ENCODE data around the gene AMMECR1.
"Not testable (repeated sequence)": the region's sequence is repeated elsewhere in the genome, so short reads cannot be mapped to it uniquely, and the experiment has no call there.

Gene AMMECR1

DNA sequence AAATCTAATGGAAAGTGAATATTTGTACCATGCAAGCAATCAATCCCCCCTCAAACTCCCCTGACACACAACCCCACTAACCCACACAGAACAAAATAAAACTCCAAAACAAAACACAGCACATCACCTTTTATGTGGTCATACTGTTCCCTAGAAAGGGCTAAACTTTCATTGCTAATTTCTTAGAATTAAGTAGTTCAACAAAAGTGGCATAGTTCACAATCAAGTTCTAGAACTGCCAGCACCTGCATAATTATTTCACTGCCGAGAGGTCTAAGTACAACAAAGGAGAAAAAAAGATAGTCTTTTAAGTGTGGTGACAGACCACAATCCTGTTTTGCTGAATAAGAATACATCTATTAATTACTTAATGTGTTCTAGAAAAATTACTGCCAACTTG is 58.8 kb downstream of the AMMECR1 start:
- no peak overlapping the region for H3K27ac ChIP-seq (ENCODE audit: low read depth, low read length)
- H3K36me3 ChIP-seq (ENCODE audit: control insufficient read depth, insufficient read depth, low read length): no peaks in the 10 kb centered on the region
- H3K9me3 ChIP-seq (ENCODE audit: control insufficient read depth, insufficient read depth, low read depth, low read length): no peaks in the 10 kb centered on the region
- no peaks in the 10 kb centered on the region for H3K27me3 ChIP-seq (ENCODE audit: control insufficient read depth, insufficient read depth, low read length)
- H3K4me3 ChIP-seq (ENCODE audit: low read depth, low read length): no peak overlapping the region
- peaks cover 23% of the 10 kb centered on the region for H3K4me1 ChIP-seq (ENCODE audit: control insufficient read depth, insufficient read depth, low read length)
- H3K9ac ChIP-seq (ENCODE audit: low read length): no peak overlapping the region

DNA sequence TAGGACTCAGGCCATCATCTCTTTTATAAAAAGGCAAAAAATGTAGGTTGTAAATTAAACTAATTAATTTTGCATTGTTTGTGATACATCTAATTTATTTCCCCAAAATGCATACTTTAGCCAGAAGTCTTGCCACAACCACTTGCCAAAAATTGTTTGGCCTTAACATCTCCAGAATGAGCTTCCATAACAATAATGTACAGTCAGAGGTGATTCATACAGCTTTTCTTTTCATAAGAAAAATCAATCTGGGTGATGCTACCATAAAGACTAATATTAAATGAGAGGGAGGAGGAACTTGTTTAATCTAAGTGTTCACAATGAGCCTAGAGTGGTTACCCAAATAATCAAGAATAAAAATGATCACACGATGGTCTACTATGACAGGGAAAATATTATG is 59.3 kb downstream of the AMMECR1 start:
- Histone ChIP-seq H3K9me3 (ENCODE audit: control insufficient read depth, insufficient read depth, low read depth, low read length) (no peaks in the 10 kb centered on the region), H3K4me1 (ENCODE audit: control insufficient read depth, insufficient read depth, low read length) (peaks cover 26% of the 10 kb centered on the region), H3K9ac (ENCODE audit: low read length) (no peak overlapping the region), H3K4me3 (ENCODE audit: low read depth, low read length) (no peak overlapping the region), H3K27me3 (ENCODE audit: control insufficient read depth, insufficient read depth, low read length) (no peaks in the 10 kb centered on the region), H3K36me3 (ENCODE audit: control insufficient read depth, insufficient read depth, low read length) (no peaks in the 10 kb centered on the region), H3K27ac (ENCODE audit: low read depth, low read length) (no peak overlapping the region)

DNA sequence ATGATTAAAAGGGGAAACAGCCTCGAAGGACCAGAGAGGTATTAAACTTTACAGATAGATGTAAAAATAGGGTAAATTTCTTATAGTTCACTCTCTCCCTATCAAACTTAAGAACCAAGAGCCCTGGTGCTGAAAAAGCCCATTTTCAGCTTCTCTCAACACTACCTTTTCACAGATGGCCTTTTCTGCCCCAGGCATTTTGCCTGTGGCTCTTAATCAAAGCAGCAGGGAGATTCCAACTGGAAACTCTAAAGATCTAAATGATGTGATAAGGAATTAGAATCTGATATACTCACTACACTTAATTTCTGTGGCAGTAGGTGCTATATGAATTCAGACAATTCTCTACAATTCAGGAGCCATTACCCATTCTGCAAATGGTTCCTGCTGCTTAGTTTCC is 60.0 kb downstream of the AMMECR1 start:
- no peak overlapping the region for H3K9ac ChIP-seq (ENCODE audit: low read length)
- peaks cover 26% of the 10 kb centered on the region for H3K4me1 ChIP-seq (ENCODE audit: control insufficient read depth, insufficient read depth, low read length)
- 0 out of 2 replicates have a peak overlapping the region, but pooled peaks have one; percentile 0 for H3K27ac ChIP-seq (ENCODE audit: low read depth, low read length)
- no peaks in the 10 kb centered on the region; the same call in 1 of the 2 replicates for H3K27me3 ChIP-seq (ENCODE audit: control insufficient read depth, insufficient read depth, low read length)
- H3K9me3 ChIP-seq (ENCODE audit: control insufficient read depth, insufficient read depth, low read depth, low read length): no peaks in the 10 kb centered on the region
- H3K36me3 ChIP-seq (ENCODE audit: control insufficient read depth, insufficient read depth, low read length): no peaks in the 10 kb centered on the region
- no peak overlapping the region for H3K4me3 ChIP-seq (ENCODE audit: low read depth, low read length)

DNA sequence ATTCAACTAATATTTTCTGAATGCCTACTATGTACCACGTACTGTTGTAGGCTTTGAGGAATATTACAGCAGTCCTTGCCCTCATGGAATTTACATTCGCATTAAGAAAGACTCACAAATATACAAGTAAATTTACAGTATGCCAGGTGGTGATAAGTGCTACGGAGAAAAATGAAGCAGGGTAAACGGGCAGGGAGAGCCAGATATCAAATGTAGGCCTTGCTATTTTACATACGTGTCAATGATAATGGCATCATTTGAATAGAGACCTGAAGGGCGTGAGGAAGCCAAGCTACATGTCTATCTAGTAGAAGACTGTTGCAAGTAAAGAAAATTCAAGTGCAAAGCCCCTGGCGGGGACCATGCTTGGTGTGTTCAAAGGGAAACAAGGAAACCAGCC is 65.2 kb downstream of the AMMECR1 start:
- H3K27ac ChIP-seq (ENCODE audit: low read depth, low read length): no peak overlapping the region
- no peaks in the 10 kb centered on the region for H3K36me3 ChIP-seq (ENCODE audit: control insufficient read depth, insufficient read depth, low read length)
- H3K4me1 ChIP-seq (ENCODE audit: control insufficient read depth, insufficient read depth, low read length): peaks cover 19% of the 10 kb centered on the region
- H3K27me3 ChIP-seq (ENCODE audit: control insufficient read depth, insufficient read depth, low read length): no peaks in the 10 kb centered on the region; the same call in 1 of the 2 replicates
- H3K9ac ChIP-seq (ENCODE audit: low read length): no peak overlapping the region
- H3K4me3 ChIP-seq (ENCODE audit: low read depth, low read length): no peak overlapping the region
- H3K9me3 ChIP-seq (ENCODE audit: control insufficient read depth, insufficient read depth, low read depth, low read length): no peaks in the 10 kb centered on the region

DNA sequence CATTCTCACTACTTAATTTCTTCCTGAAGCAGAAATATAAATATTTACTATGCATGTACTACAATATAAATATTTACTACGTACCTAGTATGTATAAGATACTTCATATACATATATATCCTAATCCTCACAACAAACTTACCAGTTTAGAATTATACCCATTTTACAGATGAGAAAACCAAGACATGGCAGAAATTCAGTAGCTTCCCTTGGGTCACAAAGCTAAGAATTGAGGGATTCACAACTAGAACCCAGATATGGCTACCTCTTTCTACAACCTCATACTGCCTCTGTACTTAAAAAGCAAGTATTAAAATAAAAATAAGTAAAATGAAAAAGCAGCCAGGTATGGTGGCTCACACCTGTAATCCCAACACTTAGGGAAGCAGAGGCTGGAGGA is 65.9 kb downstream of the AMMECR1 start:
- no peaks in the 10 kb centered on the region for H3K36me3 ChIP-seq (ENCODE audit: control insufficient read depth, insufficient read depth, low read length)
- no peak overlapping the region for H3K4me3 ChIP-seq (ENCODE audit: low read depth, low read length)
- no peak overlapping the region for H3K27ac ChIP-seq (ENCODE audit: low read depth, low read length)
- peaks cover 12% of the 10 kb centered on the region for H3K4me1 ChIP-seq (ENCODE audit: control insufficient read depth, insufficient read depth, low read length)
- no peaks in the 10 kb centered on the region for H3K9me3 ChIP-seq (ENCODE audit: control insufficient read depth, insufficient read depth, low read depth, low read length)
- H3K27me3 ChIP-seq (ENCODE audit: control insufficient read depth, insufficient read depth, low read length): no peaks in the 10 kb centered on the region; the same call in 1 of the 2 replicates
- H3K9ac ChIP-seq (ENCODE audit: low read length): no peak overlapping the region

DNA sequence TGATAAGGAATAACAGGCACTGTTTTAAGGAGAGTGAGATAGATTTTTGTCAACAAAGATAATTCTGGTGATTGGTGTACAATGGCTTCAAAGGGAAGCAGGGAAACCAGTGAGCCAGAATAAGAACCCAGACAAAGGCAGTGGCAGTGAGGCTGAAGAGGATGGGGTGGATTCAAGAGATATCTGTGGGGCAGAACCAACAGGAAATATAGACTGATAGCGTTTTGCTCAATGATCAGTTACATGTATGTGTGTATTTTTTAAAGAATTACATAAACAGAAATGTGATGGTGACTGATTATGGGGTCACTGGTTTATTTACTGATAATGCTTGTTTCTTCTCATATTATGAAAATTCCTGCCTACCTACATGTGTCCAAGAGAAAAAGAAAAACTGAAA is 66.4 kb downstream of the AMMECR1 start:
- H3K4me1 ChIP-seq (ENCODE audit: control insufficient read depth, insufficient read depth, low read length): peaks cover 11% of the 10 kb centered on the region; the same call in 1 of the 2 replicates
- H3K9ac ChIP-seq (ENCODE audit: low read length): no peak overlapping the region
- no peak overlapping the region for H3K27ac ChIP-seq (ENCODE audit: low read depth, low read length)
- H3K4me3 ChIP-seq (ENCODE audit: low read depth, low read length): no peak overlapping the region
- no peaks in the 10 kb centered on the region for H3K36me3 ChIP-seq (ENCODE audit: control insufficient read depth, insufficient read depth, low read length)
- no peaks in the 10 kb centered on the region for H3K9me3 ChIP-seq (ENCODE audit: control insufficient read depth, insufficient read depth, low read depth, low read length)
- no peaks in the 10 kb centered on the region; the same call in 1 of the 2 replicates for H3K27me3 ChIP-seq (ENCODE audit: control insufficient read depth, insufficient read depth, low read length)

DNA sequence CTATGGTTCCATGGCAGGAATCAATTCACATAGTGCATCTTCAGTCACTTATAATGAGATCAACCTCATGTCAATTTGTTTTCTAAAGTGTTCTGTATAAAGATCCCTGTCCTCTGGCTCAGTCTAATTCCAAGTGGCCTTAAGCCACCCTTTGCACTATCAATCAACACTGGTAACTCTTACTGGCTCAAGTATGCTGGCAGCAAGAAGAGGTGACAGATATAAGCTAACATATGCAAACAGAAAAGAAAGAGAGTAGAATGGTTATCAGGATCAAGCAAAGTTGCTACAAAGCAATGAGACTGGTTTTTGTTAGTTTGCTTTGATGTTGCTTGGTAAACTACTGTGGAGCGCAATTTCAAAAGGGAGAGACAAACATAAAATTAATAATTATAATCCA is 67.0 kb downstream of the AMMECR1 start:
- Histone ChIP-seq H3K9me3 (ENCODE audit: control insufficient read depth, insufficient read depth, low read depth, low read length) (no peaks in the 10 kb centered on the region), H3K36me3 (ENCODE audit: control insufficient read depth, insufficient read depth, low read length) (no peaks in the 10 kb centered on the region), H3K4me3 (ENCODE audit: low read depth, low read length) (no peak overlapping the region), H3K4me1 (ENCODE audit: control insufficient read depth, insufficient read depth, low read length) (peaks cover 9% of the 10 kb centered on the region; the same call in 1 of the 2 replicates), H3K27me3 (ENCODE audit: control insufficient read depth, insufficient read depth, low read length) (no peaks in the 10 kb centered on the region; the same call in 1 of the 2 replicates), H3K9ac (ENCODE audit: low read length) (no peak overlapping the region), H3K27ac (ENCODE audit: low read depth, low read length) (no peak overlapping the region)

DNA sequence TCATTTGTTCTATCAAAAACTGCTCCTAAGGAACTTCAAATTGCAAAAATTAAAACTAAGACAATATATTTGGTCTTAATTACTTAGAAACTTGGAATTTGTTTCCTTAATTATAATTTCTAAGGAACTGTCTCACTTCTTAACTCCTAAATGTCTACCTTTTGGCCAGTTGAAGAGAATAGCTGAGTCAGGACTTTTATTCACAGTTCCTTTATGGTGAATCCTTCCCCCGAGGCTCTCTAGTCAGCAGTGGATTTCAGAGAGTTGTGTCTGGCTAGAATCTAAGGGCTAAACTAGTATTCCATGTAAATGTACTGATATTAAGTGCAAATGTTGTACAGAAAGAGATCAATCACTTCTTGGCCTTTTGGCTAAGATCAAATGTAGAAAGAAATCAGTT is 69.3 kb downstream of the AMMECR1 start:
- no peak overlapping the region for H3K27ac ChIP-seq (ENCODE audit: low read depth, low read length)
- no peaks in the 10 kb centered on the region for H3K9me3 ChIP-seq (ENCODE audit: control insufficient read depth, insufficient read depth, low read depth, low read length)
- H3K9ac ChIP-seq (ENCODE audit: low read length): no peak overlapping the region
- H3K4me3 ChIP-seq (ENCODE audit: low read depth, low read length): no peak overlapping the region
- no peaks in the 10 kb centered on the region; the same call in 1 of the 2 replicates for H3K27me3 ChIP-seq (ENCODE audit: control insufficient read depth, insufficient read depth, low read length)
- H3K4me1 ChIP-seq (ENCODE audit: control insufficient read depth, insufficient read depth, low read length): peaks cover 23% of the 10 kb centered on the region
- no peaks in the 10 kb centered on the region for H3K36me3 ChIP-seq (ENCODE audit: control insufficient read depth, insufficient read depth, low read length)

DNA sequence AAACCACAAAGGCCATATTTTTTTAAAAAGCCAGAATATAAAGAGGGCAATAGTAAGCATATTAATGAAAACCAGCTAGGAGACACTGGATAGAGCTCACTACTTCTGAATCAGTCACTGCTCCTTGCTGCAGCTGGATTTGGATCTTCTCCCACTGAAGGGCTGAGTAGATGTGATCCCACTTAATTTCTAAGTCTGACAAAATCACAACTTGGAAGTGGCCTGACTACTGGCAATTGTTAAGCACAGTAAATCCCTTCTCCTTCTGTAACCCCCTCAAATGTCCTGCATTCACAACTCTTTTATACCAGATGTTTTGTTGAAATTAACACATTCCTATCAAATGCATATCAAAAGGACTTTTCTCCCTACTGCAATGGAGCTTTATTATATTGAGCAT is 72.9 kb downstream of the AMMECR1 start:
- Histone ChIP-seq H3K27me3 (ENCODE audit: control insufficient read depth, insufficient read depth, low read length) (no peaks in the 10 kb centered on the region; the same call in 1 of the 2 replicates), H3K4me3 (ENCODE audit: low read depth, low read length) (no peak overlapping the region), H3K27ac (ENCODE audit: low read depth, low read length) (no peak overlapping the region), H3K36me3 (ENCODE audit: control insufficient read depth, insufficient read depth, low read length) (no peaks in the 10 kb centered on the region), H3K4me1 (ENCODE audit: control insufficient read depth, insufficient read depth, low read length) (peaks cover 31% of the 10 kb centered on the region), H3K9me3 (ENCODE audit: control insufficient read depth, insufficient read depth, low read depth, low read length) (no peaks in the 10 kb centered on the region), H3K9ac (ENCODE audit: low read length) (no peak overlapping the region)

DNA sequence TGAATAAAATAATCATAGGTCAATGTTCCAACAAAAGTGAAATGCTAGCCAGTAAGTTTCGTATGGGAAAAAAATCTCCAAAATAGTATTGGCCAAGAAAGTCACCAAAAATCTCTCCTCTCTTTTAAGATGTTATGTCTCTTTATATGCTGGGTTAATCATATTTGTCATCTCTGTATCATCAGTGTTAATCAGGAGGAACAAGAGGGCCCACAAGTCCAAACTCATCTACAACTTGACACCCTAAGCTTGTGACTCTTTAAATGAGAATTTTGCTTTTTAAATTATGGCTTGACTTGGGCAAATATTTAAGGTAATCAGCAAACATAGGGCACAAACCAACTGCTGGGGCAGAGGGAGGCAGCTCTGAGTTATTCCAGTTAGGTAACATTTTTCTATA is 75.5 kb downstream of the AMMECR1 start:
- no peaks in the 10 kb centered on the region; the same call in 1 of the 2 replicates for H3K27me3 ChIP-seq (ENCODE audit: control insufficient read depth, insufficient read depth, low read length)

DNA sequence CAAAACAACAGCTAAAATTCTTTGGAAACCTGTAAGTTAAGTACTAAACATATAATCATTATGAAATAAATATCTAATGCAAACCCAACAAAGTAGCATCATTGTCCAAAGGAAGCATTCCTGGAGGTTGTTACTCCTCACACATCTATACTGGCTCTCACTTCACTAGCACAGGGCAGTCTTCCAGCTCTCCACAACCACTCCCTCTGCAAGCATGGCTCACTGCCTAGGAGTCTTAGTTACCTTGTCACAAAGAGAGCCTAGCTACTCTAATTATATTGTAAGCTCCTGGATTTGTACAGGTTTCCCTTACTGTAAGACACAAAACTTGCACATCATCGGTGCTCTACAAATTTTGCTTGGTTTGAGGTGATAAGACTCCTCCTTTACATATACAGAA is 76.1 kb downstream of the AMMECR1 start:
- no peaks in the 10 kb centered on the region for H3K9me3 ChIP-seq (ENCODE audit: control insufficient read depth, insufficient read depth, low read depth, low read length)
- H3K36me3 ChIP-seq (ENCODE audit: control insufficient read depth, insufficient read depth, low read length): no peaks in the 10 kb centered on the region
- no peak overlapping the region for H3K4me3 ChIP-seq (ENCODE audit: low read depth, low read length)
- no peak overlapping the region for H3K9ac ChIP-seq (ENCODE audit: low read length)
- H3K27ac ChIP-seq (ENCODE audit: low read depth, low read length): no peak overlapping the region
- H3K27me3 ChIP-seq (ENCODE audit: control insufficient read depth, insufficient read depth, low read length): no peaks in the 10 kb centered on the region; the same call in 1 of the 2 replicates
- peaks cover 29% of the 10 kb centered on the region for H3K4me1 ChIP-seq (ENCODE audit: control insufficient read depth, insufficient read depth, low read length)

More for the DNA sequence above, 75.5 kb downstream of the AMMECR1 start:
- Histone ChIP-seq H3K36me3 (ENCODE audit: control insufficient read depth, insufficient read depth, low read length) (no peaks in the 10 kb centered on the region), H3K4me3 (ENCODE audit: low read depth, low read length) (no peak overlapping the region), H3K9me3 (ENCODE audit: control insufficient read depth, insufficient read depth, low read depth, low read length) (no peaks in the 10 kb centered on the region), H3K4me1 (ENCODE audit: control insufficient read depth, insufficient read depth, low read length) (peaks cover 31% of the 10 kb centered on the region), H3K9ac (ENCODE audit: low read length) (no peak overlapping the region), H3K27ac (ENCODE audit: low read depth, low read length) (no peak overlapping the region)

DNA sequence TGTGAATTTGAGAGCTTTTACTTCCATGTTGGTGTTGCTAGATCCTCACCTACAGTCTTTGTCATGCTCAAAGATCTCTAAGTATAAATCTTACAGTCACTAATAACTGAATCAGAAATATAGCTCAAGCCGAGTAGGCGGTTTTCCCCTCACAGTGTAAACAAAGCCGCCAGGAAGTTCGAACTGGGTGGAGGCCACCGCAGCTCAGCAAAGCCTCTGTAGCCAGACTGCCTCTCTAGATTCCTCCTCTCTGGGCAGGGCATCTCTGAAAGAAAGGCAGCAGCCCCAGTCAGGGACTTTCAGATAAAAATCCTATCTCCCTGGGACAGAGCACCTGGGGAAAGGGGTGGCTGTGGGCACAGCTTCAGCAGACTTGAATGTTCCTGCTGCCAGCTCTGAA is 79.6 kb downstream of the AMMECR1 start:
- not testable (repeated sequence) for H3K9me3 ChIP-seq (ENCODE audit: control insufficient read depth, insufficient read depth, low read depth, low read length); H3K4me1 ChIP-seq (ENCODE audit: control insufficient read depth, insufficient read depth, low read length); H3K36me3 ChIP-seq (ENCODE audit: control insufficient read depth, insufficient read depth, low read length); H3K4me3 ChIP-seq (ENCODE audit: low read depth, low read length); H3K27ac ChIP-seq (ENCODE audit: low read depth, low read length); H3K9ac ChIP-seq (ENCODE audit: low read length); H3K27me3 ChIP-seq (ENCODE audit: control insufficient read depth, insufficient read depth, low read length)
